HG03280 (cell line): Measurements from ENCODE around the gene TSPAN15.

Source experiments
- ATAC-seq: cut with Tn5 transposase; IDR thresholded peaks from one replicate; pipeline ENCODE4 v1.9.1; 2021; ENCODE audit warnings: mild to moderate bottlenecking, moderate library complexity; ENCODE audit not compliant: unreplicated experiment

The TSPAN15 gene

DNA sequence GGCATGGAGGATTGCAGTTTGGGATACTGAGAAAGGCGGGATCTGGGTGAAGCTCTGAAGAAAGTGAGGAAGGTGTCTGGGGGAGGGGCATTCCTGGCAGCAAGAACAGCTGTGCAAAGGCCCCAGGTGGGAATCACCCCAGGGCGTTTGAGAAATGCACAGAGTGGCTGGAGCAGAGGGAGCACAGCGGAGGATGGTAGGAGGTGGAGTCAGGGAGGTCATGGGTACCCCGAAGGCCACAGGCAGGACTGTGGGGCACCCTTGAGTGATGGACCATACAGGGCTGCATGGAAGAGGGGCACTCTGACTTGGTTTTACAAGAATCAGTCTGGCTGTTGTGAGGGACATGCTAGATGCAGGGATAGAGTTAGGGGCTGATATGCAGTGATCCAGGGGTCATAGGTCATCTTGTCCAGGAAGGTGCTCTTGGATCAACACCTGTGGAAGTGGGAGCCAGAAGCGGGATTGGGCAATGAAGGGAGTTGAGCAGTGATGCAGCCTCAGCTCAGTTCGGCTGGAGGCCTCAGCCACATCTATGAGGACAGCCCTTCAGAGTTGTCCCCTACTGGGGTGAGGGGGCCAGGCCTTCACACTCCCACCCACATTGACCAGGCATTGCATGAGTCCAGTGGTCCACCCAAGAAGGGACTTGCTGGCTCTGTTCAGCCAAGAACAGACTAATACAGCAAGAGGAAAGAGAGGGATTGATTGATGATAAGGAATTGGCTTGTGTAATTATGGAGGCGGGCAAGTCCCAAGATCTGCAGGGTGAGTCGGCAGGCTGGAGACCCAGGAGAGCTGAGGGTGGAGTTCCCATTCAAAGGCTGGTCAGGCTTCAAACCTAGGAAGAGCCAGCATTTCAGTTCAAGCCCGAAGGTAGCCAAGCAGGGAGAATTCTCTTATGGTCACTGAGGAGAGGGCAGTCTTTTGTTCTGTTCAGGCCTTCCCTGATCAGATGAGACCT, 48.7 kb downstream of the TSPAN15 start:
- no peak for ATAC-seq

DNA sequence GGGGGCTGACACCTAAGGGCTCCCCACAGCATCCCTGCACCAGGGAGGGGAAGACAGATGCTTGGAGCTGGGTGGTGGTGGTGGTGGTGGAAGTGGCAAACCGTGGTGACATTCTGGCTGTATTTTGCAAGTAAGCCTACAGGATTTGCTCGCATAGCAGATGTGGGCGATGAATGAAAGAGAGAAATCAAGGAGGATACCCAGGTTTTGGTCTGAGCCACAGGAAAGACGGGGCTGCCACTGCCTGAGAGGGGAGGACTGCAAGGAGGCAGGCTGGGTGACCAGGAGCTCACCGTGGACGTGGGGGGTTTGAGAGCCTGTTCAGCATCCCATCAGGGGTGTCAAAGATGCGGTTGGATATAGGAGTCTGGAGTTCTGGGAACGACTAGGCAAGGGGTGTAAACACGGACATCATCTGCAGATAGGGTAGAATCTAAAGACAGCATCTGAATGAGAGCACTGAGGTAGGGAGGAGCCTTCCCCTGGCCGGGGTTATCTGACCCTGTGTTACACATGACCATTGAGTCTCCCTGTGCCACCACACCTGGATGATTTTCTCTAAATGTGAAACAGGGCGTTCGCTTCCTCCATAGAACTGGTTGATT, 49.7 kb downstream of the TSPAN15 start:
- no peak for ATAC-seq

DNA sequence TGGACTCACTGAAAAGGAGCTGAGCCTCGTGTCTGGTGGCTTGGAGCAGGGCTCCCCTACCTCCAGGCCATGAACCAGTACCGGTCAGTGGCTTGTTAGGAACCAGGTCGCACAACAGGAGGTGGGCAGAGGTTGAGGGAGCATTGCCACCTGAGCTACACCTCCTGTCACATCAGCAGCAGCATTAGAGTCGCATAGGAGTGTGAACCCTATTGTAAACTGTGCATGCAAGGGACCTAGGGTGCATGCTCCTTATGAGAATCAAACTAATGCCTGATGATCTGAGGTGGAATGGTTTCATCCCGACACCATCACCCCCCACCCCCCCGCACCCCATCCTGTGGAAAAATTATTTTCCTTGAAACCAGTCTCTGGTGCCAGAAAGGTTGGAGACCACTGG, 50.4 kb downstream of the TSPAN15 start:
- ATAC-seq = no peak

DNA sequence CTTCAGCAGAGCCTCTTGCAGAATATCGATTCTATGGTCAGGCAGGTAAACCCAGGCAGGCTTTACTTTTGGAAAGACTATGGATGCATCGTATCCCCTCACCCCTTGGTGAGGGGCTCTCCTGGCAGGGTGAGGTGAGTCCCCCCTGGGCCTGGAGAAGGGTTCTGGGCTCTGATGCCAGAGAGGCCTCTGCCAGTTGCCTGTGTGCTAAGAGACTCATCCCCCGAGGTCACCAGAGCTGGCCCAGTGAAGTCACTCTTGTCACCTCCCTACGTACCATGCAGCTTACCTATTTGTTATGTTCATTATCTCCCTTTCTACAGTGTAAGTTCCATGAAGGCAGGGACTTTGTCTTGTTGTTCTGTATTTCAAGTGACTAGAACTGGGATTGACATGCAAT, 51.3 kb downstream of the TSPAN15 start:
- no peak for ATAC-seq

DNA sequence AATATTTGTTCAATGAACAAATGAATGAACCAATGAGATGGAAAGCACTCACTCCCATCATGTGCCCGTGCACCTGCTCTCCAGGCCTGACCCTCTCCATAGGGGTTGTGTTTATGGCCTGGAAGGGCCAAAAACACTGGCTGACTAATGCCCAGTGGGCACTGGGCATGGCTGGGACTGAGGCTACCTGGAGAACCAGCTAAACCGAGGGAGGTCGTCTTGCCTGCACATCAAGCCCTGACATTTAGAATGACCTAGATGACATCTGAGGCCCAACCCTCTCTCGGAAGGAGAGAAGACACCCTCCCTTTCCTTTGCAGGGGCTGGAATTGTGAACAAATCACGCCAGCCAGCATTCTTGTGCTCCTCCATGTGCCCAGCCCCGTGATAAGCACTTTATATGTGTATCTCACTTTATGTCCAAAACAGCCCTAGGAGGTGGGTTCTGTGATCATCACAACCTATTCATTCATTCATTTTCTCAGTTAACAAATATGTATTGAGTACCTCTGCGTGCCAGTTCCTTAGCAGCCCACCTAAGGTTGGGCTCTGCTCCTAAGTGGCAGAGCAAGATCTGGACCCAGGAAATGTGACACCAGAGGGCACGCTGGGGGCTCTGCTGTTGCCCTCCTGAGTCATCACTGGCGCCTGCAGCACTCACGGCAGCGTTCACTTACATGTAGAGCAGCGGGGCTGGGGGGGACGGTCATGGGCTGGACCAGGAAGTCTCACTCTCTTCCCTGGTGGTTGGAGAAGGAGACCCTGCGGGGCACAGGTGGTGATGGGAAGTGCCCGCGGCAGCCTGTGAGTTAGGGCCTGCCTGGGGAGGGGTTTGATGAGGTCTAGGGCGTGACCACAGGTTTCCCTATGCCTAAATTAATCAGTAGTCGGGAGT, 52.0 kb downstream of the TSPAN15 start:
- ATAC-seq = no peak

DNA sequence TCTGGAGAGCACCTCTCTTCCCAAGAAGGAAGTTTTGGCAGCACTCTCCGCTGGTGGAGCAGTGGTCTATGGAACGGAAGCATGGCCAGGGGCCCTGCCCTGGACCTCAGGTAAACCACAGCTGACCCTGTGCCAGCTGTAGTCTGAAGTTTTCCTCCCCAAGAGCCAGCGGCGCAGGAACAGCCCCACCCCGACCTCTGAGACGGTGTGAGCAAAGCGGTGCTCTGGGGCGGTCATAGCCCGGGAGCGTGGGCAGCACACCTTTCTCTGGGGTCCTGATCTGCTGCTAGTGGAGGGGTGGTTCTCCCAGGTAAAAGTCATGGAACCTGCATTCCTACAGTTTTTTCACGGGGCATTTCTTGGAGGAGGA, 52.6 kb downstream of the TSPAN15 start:
- no peak for ATAC-seq

DNA sequence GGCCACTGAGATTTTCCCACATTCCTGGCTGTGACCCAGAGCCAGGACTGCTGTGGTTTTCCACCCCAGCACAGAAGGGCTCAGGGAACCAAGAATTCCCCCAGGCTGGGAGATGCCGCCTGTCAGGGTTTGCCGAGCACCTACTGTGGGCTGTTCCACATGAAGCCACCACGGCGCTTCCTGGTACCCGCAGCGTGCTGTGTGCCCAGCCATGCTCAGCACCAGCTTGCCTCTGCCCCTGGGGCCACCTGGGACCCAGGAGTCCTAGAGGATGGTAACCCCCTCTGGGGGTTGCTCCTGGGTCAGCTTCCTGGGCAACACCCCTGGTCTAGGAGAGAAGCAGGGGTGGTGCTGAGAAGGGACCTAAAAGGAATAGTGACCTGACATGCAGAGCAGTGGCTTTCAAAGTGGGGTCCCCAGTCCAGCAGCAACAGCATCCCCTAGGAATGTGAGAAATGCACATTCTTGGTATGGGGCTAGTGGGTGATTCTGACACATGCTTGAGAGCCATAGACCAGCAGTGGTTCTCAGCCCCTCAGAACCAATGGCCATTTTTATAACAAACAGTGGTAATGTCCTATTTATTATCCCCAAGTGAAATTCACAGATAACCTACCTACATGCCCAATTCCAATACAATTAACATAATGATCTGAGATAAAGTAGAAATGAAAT, 53.4 kb downstream of the TSPAN15 start:
- ATAC-seq = no peak

DNA sequence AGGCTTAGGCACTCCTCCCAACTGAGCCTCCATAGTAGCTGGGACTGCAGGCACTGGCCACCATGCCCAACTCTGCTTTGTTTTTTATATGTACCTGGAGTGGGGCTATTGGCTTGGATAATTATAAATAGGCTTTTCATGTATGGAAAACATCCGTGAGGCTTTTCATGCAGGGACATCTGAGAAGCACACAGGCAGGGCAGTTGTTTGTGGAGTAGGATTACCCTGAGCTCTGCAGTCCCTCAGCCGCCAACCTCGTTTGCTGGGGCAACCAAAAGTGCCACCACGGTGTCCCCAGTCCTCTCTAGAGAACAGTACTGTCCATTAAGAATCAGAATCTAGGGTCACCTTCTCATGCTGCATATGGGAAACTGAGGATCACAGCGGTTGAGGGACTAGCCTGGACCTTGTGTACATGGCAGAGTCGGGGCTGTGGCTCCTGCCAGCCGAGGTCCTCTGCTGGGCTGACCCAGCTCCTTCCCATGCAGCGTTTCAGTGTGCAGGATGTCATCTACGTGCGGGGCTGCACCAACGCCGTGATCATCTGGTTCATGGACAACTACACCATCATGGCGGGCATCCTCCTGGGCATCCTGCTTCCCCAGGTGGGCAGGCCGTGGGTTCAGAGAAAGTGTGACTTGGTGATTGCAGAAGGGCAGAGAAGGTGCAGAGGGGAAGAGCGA, 54.5 kb downstream of the TSPAN15 start:
- ATAC-seq = no peak

DNA sequence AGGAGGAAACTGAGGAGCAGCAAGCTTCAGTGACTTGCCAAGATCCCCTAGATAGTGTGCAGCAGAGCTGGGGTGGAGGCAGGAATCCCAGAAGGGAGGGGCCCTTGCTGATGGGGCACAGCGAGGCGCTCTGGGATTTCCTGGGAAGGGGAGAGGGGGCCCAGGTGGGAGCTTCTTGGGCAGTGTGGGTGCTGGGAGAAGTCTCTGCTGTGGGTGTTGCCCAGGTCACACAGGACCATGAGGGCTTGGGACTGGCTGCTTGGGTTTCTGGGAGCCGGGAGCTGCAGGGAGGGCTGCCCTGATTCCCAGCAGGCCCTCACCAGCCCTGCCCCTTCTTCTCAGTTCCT, 55.2 kb downstream of the TSPAN15 start:
- ATAC-seq = no peak

DNA sequence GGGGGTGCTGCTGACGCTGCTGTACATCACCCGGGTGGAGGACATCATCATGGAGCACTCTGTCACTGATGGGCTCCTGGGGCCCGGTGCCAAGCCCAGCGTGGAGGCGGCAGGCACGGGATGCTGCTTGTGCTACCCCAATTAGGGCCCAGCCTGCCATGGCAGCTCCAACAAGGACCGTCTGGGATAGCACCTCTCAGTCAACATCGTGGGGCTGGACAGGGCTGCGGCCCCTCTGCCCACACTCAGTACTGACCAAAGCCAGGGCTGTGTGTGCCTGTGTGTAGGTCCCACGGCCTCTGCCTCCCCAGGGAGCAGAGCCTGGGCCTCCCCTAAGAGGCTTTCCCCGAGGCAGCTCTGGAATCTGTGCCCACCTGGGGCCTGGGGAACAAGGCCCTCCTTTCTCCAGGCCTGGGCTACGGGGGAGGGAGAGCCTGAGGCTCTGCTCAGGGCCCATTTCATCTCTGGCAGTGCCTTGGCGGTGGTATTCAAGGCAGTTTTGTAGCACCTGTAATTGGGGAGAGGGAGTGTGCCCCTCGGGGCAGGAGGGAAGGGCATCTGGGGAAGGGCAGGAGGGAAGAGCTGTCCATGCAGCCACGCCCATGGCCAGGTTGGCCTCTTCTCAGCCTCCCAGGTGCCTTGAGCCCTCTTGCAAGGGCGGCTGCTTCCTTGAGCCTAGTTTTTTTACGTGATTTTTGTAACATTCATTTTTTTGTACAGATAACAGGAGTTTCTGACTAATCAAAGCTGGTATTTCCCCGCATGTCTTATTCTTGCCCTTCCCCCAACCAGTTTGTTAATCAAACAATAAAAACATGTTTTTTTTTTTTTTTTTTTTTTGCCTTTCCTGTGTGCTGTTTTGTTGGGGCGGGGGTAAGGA, 55.8 kb downstream of the TSPAN15 start:
- no peak for ATAC-seq

DNA sequence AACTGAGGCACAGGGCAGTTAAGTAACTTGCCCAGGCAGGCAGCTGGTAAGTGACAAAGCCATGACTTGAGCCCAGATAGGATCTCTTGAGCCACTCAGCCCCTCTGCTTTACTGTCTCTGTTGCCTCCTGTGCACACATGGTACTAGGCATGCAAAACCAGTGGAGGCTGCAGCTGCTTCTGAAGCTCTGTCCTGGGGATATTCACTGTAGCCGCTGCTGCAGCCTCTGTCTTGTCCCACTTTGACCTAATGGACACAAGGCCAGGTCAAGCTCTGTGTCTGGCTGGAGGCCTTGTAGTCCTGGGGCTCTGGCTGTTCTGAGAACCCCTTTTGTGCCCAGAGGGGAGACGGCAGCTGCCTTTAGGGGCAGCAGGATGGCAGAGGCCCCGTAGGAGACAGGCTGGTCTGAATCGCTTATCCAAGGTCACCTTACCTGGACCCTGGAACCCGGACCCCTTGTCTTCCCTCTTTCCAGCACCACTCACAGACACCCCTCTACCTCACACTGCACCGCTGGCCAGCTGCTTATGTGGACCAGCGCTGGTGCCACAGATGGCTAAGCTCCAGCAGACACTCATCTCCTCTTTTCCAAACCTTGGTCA, 57.6 kb downstream of the TSPAN15 start:
- ATAC-seq = no peak

DNA sequence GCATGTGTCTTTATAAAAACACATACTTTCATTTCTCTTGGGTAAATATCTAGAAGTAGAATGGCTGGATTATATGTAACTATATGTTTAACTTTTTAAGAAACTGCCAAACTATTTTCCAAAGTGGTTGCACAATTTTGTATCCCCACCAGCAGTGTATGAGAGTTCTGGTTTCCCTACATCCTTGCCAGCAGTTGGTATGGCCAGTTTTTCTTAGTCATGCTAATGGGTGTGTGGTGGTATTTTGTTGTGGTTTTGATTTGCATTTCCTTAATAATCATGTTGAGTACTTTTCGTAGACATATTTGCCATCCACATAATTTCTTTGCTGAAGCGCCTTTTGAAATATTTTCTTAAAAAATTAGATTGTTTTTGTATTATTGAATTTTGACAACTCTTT, 61.6 kb downstream of the TSPAN15 start:
- ATAC-seq = no peak

DNA sequence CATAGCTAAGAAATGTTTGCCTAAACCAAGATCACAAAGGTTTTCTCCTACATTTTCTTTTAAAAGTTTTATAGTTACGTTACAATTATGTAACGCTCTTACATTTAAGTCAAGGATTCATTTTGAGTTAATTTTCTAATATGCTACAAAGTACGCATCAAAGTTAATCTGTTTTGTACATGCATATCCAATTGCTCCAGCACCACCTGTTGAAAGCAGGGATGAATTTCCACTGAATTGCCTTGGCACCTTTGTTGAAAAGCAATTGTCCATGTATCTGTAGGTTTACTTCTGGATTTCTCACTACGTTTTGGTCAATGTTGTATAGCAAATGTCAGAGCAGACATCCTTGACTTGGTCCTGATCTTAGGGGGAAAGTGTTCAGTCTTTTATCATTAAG, 62.4 kb downstream of the TSPAN15 start:
- no peak for ATAC-seq

DNA sequence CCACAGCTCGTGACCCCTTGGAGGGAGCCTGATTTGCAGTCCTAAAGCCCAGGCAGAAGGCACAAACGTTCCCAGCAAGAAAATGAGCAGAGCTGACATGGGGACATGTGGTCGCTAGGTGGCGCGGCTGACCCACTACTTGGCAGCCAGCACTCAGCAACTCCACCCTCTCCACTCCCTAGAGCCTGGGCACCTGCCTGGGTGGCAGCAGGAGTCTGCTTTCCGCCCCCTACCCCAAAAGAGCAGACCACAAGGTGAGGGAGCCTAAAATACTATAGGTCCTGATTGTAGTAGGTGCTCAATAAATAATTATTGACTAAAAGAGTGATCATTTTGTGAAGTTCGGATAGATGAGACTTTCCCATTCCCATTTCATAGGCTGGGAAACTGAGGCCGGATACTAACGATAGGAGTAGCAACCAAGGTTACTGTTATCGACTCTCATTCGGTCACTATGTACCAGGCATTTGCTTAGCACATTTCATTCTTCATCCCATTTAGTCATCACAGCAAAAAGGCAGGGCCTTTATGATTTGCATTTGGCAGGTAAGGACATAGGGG, 64.5 kb downstream of the TSPAN15 start:
- peak; percentile 64 for ATAC-seq

DNA sequence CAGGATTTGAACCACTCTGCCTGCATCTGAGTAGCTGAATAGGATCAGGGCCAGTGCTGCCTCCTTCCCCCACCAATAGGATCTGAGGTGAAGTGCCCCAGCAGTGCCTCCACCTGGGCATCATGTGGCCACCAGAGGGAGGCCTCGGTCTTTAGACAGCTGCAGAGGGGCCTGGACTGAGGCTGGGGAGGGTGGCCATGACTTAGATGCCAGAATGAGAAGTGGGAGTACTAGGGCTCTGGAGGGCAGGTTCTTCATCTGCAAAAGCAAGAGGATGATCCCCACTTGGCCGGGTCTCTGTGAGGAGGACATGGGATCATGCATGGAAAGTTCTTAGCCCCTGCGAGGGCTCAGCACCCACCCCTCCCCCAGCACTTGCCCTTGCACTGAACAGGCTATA, 65.1 kb downstream of the TSPAN15 start:
- no peak for ATAC-seq

DNA sequence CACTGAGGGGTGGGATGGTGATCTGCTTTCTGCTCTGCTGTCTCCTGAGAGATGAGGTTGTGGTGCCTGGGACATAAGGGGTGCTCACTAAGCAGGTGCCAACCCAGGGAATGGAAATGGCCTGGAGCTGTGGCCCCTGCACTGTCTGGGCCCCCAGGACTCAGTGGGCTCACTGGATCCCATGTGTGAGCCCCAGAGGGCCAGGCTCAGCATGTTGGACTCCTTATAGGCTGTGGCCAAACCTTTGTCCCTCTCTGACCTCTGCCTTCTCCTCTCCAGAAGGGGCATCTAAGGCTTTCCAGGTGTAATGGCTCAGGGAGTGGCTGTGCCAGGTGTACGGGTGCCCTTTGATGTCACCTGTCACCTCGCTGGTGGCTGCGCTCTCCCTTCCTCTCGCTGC, 65.5 kb downstream of the TSPAN15 start:
- ATAC-seq = no peak

DNA sequence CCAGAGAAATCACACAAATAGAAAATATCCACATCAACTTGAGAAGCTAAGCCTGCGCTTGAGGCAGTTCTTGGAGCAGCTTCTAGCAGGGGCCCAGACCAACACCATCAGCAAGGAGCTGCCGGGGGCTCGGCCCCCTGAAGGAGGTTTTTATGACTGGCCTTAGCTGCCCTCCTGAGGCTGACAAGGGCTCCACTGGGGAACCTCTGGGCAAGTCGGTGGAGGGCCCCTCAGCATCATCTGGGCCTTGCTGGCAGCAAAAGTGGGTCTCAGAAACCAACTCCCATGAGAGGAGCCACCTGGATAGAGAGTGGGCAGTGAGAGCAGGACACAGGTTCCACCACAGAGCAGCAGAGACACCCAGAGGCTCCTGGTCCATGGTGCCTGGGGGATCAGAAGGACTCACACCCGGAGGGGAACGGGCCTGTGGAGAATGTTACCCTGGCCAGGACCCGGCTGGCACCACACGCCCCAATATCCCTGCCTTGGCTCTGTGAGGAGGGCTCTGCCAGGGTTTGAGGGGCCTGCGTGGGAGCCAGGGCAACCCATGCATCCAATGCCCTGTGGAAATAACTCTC, 66.1 kb downstream of the TSPAN15 start:
- no peak for ATAC-seq

DNA sequence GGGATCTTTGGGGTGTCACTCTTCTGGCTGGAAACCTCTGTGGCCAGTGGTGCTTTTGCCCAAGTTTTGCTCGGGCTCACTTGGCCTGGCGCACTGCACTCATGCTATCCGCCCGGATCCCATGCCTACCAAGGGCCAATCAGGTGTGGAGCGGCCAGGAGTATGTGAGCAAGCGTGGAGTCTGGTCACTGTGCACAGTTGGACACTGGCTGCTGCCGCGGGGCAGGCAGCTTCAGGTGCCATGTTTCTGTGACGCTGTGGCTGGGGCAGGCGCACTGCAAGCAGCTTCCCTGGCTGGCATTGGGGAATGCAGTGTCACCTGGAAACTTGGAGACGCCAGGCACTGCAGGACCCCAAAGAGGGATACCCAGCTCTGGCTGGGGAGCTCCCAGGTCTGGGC, 76.7 kb downstream of the TSPAN15 start:
- ATAC-seq = no peak
